Activated naive CD4-positive, alpha-beta T cell treated with anti-CD3 and anti-CD28 coated beads, Interleukin-2, amount 50 U/mL, for 24 hours (primary cell): Measurements from ENCODE around the gene KLRC4.

Source experiments
- H3K27ac Mint-ChIP-seq: one replicate; pipeline ENCODE4 v1.8.0; 2021; ENCODE audit warnings: mild to moderate bottlenecking, mixed read lengths
- H3K27me3 Mint-ChIP-seq: one replicate; pipeline ENCODE4 v1.8.0; 2021; ENCODE audit warnings: mixed read lengths
- H3K36me3 Mint-ChIP-seq: one replicate; pipeline ENCODE4 v1.8.0; 2021; ENCODE audit warnings: mixed read lengths
- H3K4me1 Mint-ChIP-seq: one replicate; pipeline ENCODE4 v1.8.0; 2021; ENCODE audit warnings: mixed read lengths
- H3K4me3 Mint-ChIP-seq: one replicate; pipeline ENCODE4 v1.8.0; 2021; ENCODE audit warnings: mild to moderate bottlenecking, mixed read lengths
- H3K9me3 Mint-ChIP-seq: one replicate; pipeline ENCODE4 v1.8.0; 2021; ENCODE audit warnings: mixed read lengths

Gene KLRC4

GRCh38 chr12:10364815-10365622 lies 44.5 kb downstream of the KLRC4 start:
- Mint-ChIP-seq H3K4me1 (peaks cover 26% of the 10 kb centered on the region), H3K36me3 (peaks cover 4% of the 10 kb centered on the region), H3K27me3 (no peaks in the 10 kb centered on the region), H3K4me3 (no peak overlapping the region), H3K27ac (no peak overlapping the region), H3K9me3 (no peaks in the 10 kb centered on the region)

- Mint-ChIP-seq H3K4me1 (peaks cover 21% of the 10 kb centered on the region), H3K9me3 (no peaks in the 10 kb centered on the region), H3K27me3 (no peaks in the 10 kb centered on the region), H3K4me3 (no peak overlapping the region), H3K36me3 (peaks cover 4% of the 10 kb centered on the region), H3K27ac (no peak overlapping the region)
Observed at GRCh38 chr12:10363914-10364814, 45.4 kb downstream of the KLRC4 start.

GRCh38 chr12:10363658-10363913 lies 46.0 kb downstream of the KLRC4 start:
- no peak overlapping the region for H3K27ac Mint-ChIP-seq

GRCh38 chr12:10362828-10363657 lies 46.5 kb downstream of the KLRC4 start:
- Mint-ChIP-seq H3K9me3 (no peaks in the 10 kb centered on the region), H3K27ac (no peak overlapping the region)

More at GRCh38 chr12:10363658-10363913, 46.0 kb downstream of the KLRC4 start:
- Mint-ChIP-seq H3K9me3 (no peaks in the 10 kb centered on the region), H3K4me3 (no peak overlapping the region), H3K36me3 (peaks cover 4% of the 10 kb centered on the region), H3K4me1 (peaks cover 17% of the 10 kb centered on the region), H3K27me3 (no peaks in the 10 kb centered on the region)

GRCh38 chr12:10362325-10362724 lies 47.2 kb downstream of the KLRC4 start:
- Mint-ChIP-seq H3K9me3 (no peaks in the 10 kb centered on the region), H3K4me1 (peaks cover 11% of the 10 kb centered on the region), H3K27me3 (no peaks in the 10 kb centered on the region), H3K27ac (no peak overlapping the region), H3K4me3 (peak overlapping the region; percentile 39), H3K36me3 (peaks cover 3% of the 10 kb centered on the region)

More at GRCh38 chr12:10362828-10363657, 46.5 kb downstream of the KLRC4 start:
- peaks cover 1% of the 10 kb centered on the region for H3K36me3 Mint-ChIP-seq
- no peaks in the 10 kb centered on the region for H3K27me3 Mint-ChIP-seq
- H3K4me1 Mint-ChIP-seq = peaks cover 13% of the 10 kb centered on the region
- peak overlapping the region; percentile 39 for H3K4me3 Mint-ChIP-seq

- Mint-ChIP-seq H3K36me3 (peaks cover 3% of the 10 kb centered on the region), H3K27me3 (no peaks in the 10 kb centered on the region), H3K4me3 (no peak overlapping the region), H3K27ac (no peak overlapping the region), H3K9me3 (no peaks in the 10 kb centered on the region), H3K4me1 (peaks cover 8% of the 10 kb centered on the region)
Observed at GRCh38 chr12:10361622-10362021, 47.9 kb downstream of the KLRC4 start.

- H3K36me3 Mint-ChIP-seq = peaks cover 4% of the 10 kb centered on the region
- H3K4me3 Mint-ChIP-seq = no peak overlapping the region
- no peak overlapping the region for H3K27ac Mint-ChIP-seq
- peaks cover 1% of the 10 kb centered on the region for H3K27me3 Mint-ChIP-seq
- H3K9me3 Mint-ChIP-seq = no peaks in the 10 kb centered on the region
- H3K4me1 Mint-ChIP-seq = peaks cover 7% of the 10 kb centered on the region
Observed at GRCh38 chr12:10361084-10361483, 48.5 kb downstream of the KLRC4 start.

- peaks cover 7% of the 10 kb centered on the region for H3K4me1 Mint-ChIP-seq
- H3K27ac Mint-ChIP-seq = no peak overlapping the region
- H3K4me3 Mint-ChIP-seq = no peak overlapping the region
- H3K27me3 Mint-ChIP-seq = peaks cover 5% of the 10 kb centered on the region
- no peaks in the 10 kb centered on the region for H3K9me3 Mint-ChIP-seq
- H3K36me3 Mint-ChIP-seq = peaks cover 4% of the 10 kb centered on the region
Observed at GRCh38 chr12:10358969-10359368, 50.6 kb downstream of the KLRC4 start.

GRCh38 chr12:10358131-10358530 lies 51.4 kb downstream of the KLRC4 start:
- Mint-ChIP-seq H3K9me3 (no peaks in the 10 kb centered on the region), H3K27me3 (peaks cover 5% of the 10 kb centered on the region), H3K4me3 (no peak overlapping the region), H3K27ac (no peak overlapping the region), H3K4me1 (peaks cover 7% of the 10 kb centered on the region), H3K36me3 (peaks cover 4% of the 10 kb centered on the region)
